ENCODE data around the gene TYK2. TPM values are rescaled to one million over a fixed set of nuclear protein-coding genes. Genes with fewer than 3 reads are reported as not detected.
A peak's percentile ranks its signal among the peaks of the same experiment; 100 is the strongest.

Gene TYK2
- total and polyA plus RNA-seq, 2 of the 13 experiments (the other 11 are each of a cell fraction or from before 2014, with no cell fraction given) = 38.8 to 60.1 TPM

- TF ChIP-seq ZNF816 (CRISPR knock-in tag; IDR thresholded peaks at IDR 0.05; ENCODE audit: borderline replicate concordance) (no peak), ZNF280B (CRISPR knock-in tag; IDR thresholded peaks at IDR 0.05; ENCODE audit: borderline replicate concordance) (no peak), ZNF318 (CRISPR knock-in tag; IDR thresholded peaks at IDR 0.05) (no peak), NFATC3 (CRISPR knock-in tag; IDR thresholded peaks at IDR 0.05) (0 out of 2 replicates have a peak, but pooled peaks have one; percentile 30), POLR2A (IDR thresholded peaks at IDR 0.05; ENCODE audit: insufficient read depth in 1 of 2, low read depth in 2 of 2, low read length in 2 of 2) (0 out of 4 replicates have a peak, but pooled peaks of 1 of the 2 experiments have one; percentile 8), ZNF720 (CRISPR knock-in tag; IDR thresholded peaks at IDR 0.05) (no peak), MTA1 (CRISPR knock-in tag; IDR thresholded peaks at IDR 0.05; ENCODE audit: borderline replicate concordance) (no peak), PHF20 (CRISPR knock-in tag; IDR thresholded peaks at IDR 0.05) (no peak), SIN3B (IDR thresholded peaks at IDR 0.05; ENCODE audit: low read length) (no peak), ZNF512 (CRISPR knock-in tag; IDR thresholded peaks at IDR 0.05) (no peak)
These were observed 9.5 kb upstream of the TYK2 start (continued) for GRCh38 chr19:10389863-10390262.
